Measurements from ENCODE around the gene NTF3.

NTF3 gene

GRCh38 chr12:5510251-5510805 lies 78.4 kb downstream of the NTF3 start:
- no peak for DNase-seq (ENCODE audit: low read depth in 4 of 4, low spot score in 1 of 4)

GRCh38 chr12:5511256-5511643 lies 79.3 kb downstream of the NTF3 start:
- no peak for DNase-seq (ENCODE audit: low read depth in 4 of 4, low spot score in 1 of 4)

- DNase-seq (ENCODE audit: low read depth in 4 of 4, low spot score in 1 of 4), result no peak
These were observed 80.0 kb downstream of the NTF3 start for GRCh38 chr12:5511644-5512600.

GRCh38 chr12:5512601-5512970 lies 80.7 kb downstream of the NTF3 start:
- no peak for DNase-seq (ENCODE audit: low read depth in 4 of 4, low spot score in 1 of 4)

GRCh38 chr12:5513406-5513805 lies 81.5 kb downstream of the NTF3 start:
- DNase-seq (ENCODE audit: low read depth in 4 of 4, low spot score in 1 of 4), result no peak

- no peak for DNase-seq (ENCODE audit: low read depth in 4 of 4, low spot score in 1 of 4)
These were observed 82.1 kb downstream of the NTF3 start for GRCh38 chr12:5514016-5514415.

GRCh38 chr12:5514545-5514944 lies 82.6 kb downstream of the NTF3 start:
- DNase-seq (ENCODE audit: low read depth in 4 of 4, low spot score in 1 of 4), result no peak

GRCh38 chr12:5515458-5515857 lies 83.5 kb downstream of the NTF3 start:
- no peak for DNase-seq (ENCODE audit: low read depth in 4 of 4, low spot score in 1 of 4)

- no peak for DNase-seq (ENCODE audit: low read depth in 4 of 4, low spot score in 1 of 4)
These were observed 84.7 kb downstream of the NTF3 start for GRCh38 chr12:5516371-5517241.

GRCh38 chr12:5518584-5519365 lies 86.9 kb downstream of the NTF3 start:
- DNase-seq (ENCODE audit: low read depth in 4 of 4, low spot score in 1 of 4), result no peak

GRCh38 chr12:5520037-5520436 lies 88.1 kb downstream of the NTF3 start:
- no peak for DNase-seq (ENCODE audit: low read depth in 4 of 4, low spot score in 1 of 4)

GRCh38 chr12:5520831-5521230 lies 88.9 kb downstream of the NTF3 start:
- no peak for DNase-seq (ENCODE audit: low read depth in 4 of 4, low spot score in 1 of 4)

- no peak for DNase-seq (ENCODE audit: low read depth in 4 of 4, low spot score in 1 of 4)
These were observed 89.8 kb downstream of the NTF3 start for GRCh38 chr12:5521456-5522325.

GRCh38 chr12:5522432-5523335 lies 90.8 kb downstream of the NTF3 start:
- DNase-seq (ENCODE audit: low read depth in 4 of 4, low spot score in 1 of 4), result no peak

GRCh38 chr12:5523396-5524115 lies 91.6 kb downstream of the NTF3 start:
- no peak for DNase-seq (ENCODE audit: low read depth in 4 of 4, low spot score in 1 of 4)

- DNase-seq (ENCODE audit: low read depth in 4 of 4, low spot score in 1 of 4), result no peak
These were observed 92.3 kb downstream of the NTF3 start for GRCh38 chr12:5524116-5524768.

- DNase-seq (ENCODE audit: low read depth in 4 of 4, low spot score in 1 of 4), result no peak
These were observed 93.0 kb downstream of the NTF3 start for GRCh38 chr12:5524769-5525436.

All from stimulated activated CD4-positive, alpha-beta T cell treated with anti-CD3 and anti-CD28 coated beads, Interleukin-1b, Interleukin-23, amount 100 ng/mL, for 24 hours (primary cell).